HG02840 (cell line): ENCODE data around the gene DOCK1.

Experiments
- ATAC-seq: cut with Tn5 transposase; IDR thresholded peaks from one replicate; pipeline ENCODE4 v1.9.1; 2021; ENCODE audit warnings: mild to moderate bottlenecking, moderate library complexity, moderate number of reproducible peaks; ENCODE audit not compliant: unreplicated experiment, low FRiP score

The DOCK1 gene

DNA sequence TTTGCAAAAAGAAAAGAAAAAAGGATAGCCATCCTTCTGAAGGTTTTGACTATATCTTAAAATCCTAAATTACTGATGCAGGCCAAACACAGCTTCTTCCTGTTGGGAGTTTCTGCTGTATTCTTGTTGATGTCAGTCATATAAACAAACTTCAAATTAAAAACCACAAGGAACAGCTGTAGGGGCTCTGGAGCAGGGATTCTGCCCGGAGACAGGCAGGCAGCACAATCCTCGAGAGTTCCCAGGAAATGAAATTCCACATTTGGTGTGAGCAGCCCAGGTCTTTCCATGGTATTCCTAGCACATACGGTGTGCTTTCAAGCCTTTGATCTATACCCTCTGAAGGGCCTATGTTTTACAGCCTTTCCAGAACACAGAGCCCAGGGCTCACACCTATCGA, 248.0 kb downstream of the DOCK1 start:
- no peak for ATAC-seq

DNA sequence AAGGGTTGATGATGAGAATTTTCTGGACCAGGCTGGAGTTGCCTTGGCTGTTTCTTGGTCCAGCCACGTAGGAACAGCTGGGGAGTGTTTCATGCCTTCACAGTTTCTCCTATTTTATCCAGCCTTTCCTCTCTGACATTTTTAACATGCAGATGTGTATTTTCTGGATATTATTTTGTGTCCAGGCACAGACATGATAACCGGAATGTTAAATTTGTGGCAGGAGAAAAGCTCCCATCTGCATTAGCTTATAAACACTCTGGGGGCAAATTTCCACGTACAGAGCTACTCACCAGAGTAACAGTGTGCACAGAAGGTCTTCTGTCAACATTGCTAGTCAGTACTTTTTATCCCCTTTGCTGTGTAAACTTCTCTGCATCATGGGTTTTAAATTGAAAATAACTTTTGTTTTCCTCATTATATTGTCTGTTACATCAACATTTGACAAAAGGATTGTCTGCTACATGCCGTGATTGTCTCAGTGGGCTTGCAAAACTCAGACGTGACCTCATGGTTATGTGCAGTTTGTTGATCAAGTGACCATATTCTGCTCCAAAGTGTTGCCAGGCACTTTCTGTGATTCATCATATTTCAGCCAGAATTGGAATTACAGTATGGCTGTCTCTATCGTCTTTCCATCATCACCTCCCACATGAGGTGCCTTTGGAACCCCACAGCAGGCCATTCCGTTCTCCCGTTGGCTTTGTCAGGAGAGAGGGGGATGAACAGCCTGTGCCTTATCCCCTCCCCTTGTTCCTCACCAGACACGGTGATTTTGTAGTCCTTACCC, 249.8 kb downstream of the DOCK1 start:
- ATAC-seq, result no peak

DNA sequence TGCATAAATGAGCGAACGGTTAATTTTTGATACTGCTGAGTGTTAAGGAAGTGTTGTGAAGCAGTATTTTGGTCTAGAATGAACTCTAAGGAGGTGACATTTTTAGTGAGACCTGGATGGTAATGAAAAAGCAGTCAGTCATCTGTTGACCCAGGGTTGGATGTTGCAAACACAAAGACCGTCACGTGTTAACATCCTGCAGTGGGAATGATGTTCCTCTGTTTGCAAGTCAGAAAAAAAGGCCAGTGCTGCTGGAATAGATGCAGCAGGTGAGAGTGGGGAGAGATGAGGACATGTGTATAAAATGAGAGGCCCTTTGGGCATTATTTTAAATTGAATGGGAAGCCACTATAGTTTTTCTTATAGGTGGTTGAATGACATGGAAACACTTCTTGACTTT, 251.9 kb downstream of the DOCK1 start:
- ATAC-seq, result no peak

DNA sequence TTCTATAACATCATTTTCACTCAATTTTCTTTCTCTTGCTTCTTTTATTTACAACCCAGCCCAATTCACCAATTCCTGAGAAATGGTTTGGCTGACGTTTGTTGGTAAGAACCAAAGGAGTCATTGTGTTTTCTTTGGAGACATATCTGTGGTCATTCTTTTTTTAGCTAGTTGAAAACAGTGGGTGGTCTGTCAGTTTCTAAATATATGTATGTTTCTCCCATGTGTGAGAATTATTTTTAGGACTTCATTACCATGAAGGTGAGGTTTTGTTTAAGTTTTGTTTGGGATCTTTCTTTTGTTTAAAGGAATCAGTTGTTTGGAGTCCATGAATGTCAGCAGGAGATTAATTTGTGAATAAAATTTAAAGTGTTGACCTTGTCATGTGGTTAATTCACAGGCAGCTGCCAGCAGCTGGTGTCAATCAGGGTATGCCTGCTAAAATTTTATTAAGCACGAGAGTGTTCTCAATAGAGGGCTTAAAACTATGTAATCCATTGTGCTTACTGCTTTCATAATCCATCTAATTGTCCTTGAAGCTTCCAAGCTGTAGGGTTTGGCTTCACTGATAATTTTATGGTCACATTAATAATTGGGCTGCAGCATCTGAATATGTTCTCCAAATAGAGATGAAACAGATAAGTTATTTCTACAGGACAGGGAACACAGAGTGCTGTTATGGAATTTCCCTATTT, 252.4 kb downstream of the DOCK1 start:
- ATAC-seq, result no peak

DNA sequence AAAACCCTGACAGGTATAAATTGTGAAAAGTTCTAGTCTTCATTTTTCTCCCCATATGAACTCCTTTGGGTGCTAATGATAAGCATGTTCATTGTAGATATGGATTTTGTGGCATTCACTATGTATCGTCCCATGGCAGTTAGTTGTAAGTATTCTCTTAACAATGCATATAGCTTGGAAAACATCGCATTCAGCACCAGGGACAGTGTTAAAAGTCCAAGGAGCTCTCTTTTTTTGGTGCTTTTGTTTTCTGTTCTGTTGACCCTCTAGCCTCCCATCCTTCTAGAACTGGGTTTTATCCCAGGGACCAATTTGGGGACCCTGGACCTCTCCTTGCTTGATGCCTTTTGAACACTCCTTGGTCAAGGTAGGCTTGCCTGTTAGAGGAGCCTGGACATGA, 253.4 kb downstream of the DOCK1 start:
- no peak for ATAC-seq

DNA sequence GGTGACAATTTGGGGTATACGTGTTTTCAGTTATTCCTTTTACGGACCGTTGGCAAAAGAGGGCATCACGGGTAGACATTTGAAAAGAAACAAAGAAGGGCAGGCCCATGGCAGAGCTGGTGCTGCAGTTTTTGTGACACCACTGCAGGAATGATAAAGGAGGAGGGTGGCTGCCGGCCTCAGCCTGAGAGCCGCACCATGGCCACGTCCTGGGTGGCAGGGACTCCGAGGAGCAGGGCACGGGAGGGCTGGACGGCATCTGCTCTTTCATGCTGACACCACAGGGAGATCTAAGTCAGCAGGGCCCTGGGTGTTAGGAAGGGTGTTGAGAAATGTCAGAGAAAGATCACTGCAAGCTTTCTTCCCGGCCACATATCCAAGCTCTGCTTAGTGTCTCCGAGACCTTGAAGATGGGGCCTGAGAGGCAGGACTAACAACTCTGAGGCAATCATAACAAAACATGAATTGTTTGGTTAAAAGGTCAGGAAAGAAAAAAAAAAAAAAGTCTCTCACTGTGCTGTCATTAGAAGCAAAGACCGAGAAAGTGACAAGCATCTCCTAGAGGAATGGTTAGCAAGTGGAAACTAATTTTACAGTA, 254.5 kb downstream of the DOCK1 start:
- no peak for ATAC-seq

DNA sequence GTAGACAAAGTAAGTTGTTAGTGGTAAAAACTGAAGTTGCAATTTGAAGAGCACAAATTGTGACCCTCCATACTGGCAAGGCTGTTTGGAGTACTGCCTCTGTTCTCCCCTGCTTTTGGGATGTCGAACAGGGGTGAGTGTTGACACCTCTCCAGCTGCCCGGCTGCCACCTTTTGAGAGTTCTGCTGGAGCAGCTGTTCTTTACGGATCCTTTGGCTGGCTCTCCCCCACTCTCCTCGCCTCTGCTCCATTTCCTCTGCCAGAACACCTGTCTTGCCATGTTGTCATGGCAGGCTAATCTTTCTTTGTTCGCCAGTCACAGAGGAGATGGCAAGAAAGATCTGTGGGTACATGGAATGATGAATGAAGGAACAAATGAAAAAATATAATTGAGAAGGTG, 256.3 kb downstream of the DOCK1 start:
- ATAC-seq, result no peak

DNA sequence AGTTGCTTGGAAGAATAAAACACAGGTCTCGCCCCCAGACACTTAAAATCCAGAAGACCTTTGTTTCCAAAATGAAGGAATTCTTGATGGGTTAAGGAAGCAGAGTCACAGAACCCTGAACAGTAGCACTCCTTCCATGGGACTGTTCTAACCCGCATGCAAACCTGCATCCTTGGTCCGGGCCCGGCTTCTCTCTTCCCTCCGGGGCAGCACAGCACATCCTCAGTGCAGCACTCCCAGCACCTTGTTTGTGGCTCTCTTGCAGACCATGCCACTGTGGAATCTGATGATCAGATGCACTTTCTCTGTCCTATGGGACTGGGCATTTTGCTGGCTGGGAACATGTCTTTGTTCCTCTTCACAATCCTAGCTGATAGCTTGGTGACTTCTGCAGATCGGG, 257.6 kb downstream of the DOCK1 start:
- no peak for ATAC-seq

DNA sequence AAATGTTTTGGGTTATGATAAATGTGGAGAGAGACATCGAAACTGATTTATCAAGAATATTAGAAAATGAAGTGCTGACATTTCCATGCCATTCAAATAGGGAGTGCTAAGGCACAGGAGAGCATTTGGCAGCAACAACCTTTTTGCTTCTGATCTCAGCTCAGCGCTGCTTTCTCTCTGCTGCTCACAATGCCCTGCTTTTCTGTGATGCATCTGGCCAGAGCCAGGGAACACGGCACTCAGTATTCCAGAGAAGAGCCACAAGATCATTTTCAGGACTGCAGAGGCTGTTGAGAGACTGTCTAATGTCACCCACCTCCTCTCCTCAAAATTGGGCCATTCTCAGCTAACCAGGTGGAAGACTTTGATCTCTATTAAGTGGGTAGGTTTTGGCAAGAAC, 263.0 kb downstream of the DOCK1 start:
- no peak for ATAC-seq

DNA sequence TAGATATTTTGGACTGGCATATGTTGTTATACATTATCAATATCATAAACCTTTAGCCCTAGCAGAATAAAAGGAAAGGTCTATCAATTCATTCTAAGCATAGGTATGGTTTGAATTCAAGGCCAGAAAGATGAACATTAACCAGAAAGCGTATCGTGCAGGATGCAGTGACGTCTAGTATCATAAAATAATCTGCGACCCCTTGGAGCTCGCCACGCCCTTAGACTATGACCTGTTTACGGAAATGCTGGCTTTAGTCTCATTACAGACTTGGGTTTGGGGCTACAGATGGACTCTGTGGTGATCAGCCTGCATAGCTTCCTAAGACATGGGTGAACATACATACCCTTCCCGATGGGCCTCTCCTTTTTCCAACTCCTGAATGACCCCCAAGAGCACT, 269.6 kb downstream of the DOCK1 start:
- ATAC-seq, result no peak

DNA sequence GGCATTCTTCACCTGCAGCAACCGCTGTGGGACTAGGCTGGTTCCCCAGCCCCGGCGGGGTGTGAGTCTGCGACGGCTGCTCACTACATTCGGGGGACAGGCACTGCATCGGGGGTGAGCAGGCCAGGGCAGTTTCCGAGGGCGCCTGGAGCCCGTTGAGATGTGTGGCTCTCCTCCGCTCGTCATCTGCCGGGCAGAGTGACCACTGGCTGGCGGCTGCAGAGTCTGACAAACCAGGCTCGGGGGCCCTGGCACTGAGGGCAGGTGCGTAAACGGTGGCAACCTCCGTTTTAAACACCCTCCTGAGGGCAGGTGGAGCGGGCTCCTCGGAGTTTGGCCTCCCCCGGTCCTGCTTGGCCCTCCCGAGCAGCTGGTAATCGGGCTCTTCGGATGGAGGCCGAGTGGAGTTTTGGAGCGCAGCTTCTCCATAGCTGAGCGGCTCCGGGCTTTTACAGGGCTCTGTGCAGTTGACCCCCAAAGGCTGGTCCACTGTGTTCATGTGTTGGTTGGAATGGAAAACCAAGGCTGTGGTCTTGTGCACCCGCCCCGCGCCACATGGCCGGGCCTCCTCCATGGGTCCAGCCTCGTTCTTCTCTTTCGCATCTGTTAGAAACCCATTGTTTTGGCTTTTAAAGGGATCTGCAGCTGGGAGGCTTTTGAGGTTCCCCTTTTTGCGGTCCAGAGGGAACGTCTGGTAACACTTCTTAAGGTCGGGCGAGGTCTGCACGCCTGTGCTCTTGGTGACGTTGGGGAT, 270.3 kb downstream of the DOCK1 start:
- no peak for ATAC-seq

DNA sequence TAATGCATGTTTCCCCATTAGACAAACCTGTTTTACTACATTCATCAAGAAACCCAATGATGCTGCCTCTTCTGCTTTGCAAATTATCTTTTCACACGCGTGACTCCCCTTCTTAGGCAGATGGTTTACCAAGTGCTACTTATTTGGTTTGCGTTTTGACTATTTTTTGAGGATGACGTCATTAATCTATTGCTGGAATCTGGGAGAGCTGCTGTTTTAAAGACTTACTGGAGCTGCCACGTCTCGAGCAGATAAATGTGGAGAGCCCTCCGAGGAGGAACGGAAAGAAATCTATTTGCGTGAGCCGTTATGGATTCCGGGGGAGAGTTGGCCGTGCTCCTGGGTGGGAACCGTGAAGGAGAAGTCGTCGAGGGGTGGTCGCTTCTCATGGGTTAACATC, 271.4 kb downstream of the DOCK1 start:
- no peak for ATAC-seq

DNA sequence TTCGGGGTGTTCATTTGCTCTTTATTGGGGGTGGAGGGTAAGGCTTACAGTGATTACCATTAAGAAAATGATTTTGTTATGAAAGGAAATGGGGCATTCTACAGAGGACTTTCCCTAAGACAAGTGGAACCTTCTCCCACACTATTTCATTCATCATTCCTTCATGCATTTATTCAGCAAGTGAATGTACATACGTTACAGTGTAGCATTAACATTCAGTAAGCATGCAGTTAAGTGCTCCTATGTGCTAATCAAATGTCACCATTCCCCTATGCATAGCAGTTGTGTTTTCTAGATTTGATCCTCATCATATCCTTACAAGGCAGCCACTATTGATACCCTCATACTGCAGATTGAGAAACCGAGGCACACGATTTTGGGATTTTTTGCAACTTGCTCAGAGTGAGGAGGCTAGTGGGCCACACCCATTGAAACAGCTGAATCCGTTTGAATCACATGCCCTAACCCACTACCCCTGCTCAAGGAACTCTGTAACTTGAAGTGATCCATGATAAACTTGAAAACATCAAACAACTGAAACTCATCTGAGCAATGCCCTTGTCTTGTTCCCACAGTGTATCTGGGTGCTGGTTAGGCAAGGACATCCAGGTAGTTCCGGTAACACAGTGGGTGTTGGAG, 274.5 kb downstream of the DOCK1 start:
- ATAC-seq, result no peak

DNA sequence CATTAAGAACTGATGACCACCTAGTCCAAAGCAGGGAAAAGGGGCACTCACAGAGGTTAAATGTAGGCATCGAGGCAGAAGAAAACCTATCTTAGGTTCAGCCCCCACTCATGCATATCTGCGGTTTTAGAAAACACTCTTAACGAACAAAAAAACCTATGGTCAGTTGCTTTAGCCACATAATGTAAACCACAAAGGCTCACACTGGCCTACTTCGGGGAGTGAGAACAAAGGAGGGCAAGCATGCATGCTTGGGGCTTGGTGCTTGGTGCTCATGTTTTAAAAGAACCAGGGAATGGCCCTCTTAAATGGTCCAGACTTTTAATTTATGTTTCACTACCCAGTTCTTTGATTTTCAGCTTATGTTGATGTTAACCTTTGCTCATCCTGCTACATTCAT, 276.9 kb downstream of the DOCK1 start:
- ATAC-seq, result no peak

DNA sequence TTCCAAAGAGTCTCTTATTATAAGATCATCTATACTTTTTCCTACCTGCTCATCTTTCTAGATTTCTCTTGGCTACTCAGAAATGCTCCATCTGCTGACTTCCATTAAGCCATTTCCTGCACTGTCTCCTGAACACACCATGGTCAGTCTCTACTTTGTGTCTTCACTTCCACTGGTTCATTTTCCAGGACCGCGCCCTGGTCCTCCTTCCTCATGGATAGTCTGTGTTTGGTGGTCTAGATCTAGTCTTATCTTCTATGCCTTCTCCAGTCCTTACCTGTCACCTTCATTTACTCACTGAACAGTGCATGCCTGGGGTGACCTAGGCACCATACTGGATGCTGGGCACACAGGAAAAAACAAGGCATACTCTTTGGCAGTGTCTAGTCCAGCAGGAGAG, 279.4 kb downstream of the DOCK1 start:
- ATAC-seq, result no peak

DNA sequence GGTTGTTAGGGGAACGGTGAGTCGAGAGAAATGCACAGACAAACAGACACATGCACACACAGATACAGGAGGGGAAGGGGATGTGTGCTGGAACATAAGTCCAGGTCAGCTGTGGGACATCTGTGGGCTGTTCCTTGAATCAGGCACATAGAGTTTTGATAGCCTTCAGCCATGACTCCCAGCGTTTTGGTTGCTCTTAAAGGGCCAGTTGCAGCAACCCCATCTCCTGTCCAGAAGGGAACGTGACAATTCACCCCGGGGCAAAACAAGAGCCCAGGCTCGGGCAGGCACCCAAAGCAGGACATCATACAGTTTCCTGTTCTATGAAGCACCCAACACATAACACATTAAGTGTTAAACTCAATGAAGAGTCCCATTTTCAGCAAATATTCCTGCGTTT, 281.6 kb downstream of the DOCK1 start:
- no peak for ATAC-seq

DNA sequence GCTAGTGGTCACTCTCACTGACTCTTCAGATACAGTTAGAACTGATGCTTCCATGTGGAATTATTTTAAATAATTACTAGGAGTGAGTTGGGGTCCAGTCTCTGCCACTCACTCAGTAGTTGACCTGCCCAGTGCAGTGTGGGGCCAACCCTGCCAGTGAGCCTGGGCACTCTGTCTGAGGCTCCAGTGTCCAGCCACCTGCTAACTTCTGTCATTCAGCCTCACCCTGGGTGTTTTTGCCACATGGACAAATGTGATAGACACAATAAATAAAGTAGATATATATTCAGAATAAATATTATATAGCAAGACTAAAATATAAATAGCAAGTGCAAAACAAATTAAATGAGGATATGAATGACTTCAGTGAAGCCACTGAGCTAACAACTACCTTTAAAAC, 284.0 kb downstream of the DOCK1 start:
- ATAC-seq, result no peak

DNA sequence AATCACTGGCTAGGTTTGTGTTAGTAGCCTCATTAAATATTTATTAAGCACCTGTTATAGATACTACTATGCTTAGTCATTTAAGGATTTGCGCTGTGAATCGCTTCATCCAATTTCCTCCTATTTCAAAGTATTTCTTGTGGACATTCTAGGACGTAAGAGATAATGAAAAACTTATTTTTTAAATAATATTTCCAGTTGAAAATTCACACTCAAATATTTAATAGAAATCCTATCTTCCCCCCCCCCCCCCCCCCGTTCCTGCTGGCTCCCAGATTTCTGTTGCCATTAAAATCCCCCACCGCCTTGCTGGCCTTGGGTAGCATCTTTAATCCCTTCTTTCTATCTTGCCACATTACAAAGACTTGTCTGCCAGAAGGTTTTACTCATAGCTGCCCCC, 285.2 kb downstream of the DOCK1 start:
- no peak for ATAC-seq

DNA sequence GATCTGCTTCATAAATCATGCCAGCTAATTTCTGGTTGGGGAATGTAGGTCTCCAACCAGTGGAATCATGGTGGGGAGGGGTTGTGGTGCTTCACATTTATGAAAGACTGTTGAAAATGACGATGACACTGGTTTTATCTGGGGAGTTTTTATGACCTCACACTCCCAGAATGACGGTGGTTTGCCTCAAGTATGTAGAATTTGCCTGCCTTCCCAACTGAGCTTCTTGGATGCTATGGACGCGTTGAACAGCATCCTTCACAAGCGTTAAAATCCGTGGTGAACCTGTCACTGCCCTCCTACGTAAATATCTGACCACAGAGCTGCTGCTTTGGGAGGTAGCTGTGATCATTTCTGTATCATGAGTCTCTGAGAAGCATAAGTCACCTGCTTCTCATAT, 287.9 kb downstream of the DOCK1 start:
- ATAC-seq, result no peak

DNA sequence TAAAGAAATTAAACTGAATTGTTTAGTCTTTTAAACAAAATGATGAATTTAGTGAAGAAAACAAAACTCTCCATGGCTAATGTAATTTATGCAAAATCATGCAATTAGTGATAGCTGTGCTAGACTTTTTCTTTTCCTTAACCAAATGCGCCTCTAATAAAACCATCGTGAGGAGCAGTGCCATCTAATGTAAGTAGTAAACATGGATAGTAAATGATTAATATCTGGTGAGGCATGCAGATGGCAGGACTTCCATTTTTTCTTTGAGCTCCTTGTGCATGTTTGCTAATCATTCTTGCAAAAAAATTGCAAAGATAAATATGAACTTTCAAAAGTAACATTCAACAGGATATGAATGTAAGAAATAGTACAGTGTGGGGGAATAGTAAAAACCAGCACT, 288.9 kb downstream of the DOCK1 start:
- ATAC-seq, result no peak

DNA sequence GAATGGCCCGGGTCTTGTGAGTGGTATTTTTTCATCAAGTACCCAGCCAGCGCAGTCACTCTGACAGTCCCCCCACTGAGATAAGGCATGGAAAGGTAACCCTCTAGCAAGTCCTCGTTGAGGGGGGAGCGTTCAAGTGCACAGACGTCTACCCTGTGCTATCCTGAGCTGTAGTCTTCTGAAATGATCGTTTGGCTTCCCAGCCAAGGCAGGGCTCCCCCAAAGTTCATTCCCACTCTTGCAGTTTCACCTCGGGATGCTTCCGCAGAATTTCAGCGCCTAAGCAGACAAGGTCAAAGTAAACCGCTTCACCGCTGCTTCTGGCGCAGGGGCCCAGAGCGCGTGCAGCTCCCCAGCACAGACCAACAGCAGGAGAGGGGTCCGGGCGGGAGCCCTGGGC, 289.4 kb downstream of the DOCK1 start:
- no peak for ATAC-seq
